AG10803 (cell line): ENCODE measurements around the gene ORMDL1.
A peak's percentile ranks its signal among the peaks of the same experiment; 100 is the strongest.

Source experiments
- DNase-seq: peaks from one replicate; pipeline ENCODE4 v3.0.0; 2010; ENCODE audit warnings: low read depth
- H3K4me3 ChIP-seq: 2 replicates; pipeline ENCODE4 v1.5.1; 2011; ENCODE audit warnings: mild to moderate bottlenecking, low read length, control low read depth
- CTCF ChIP-seq: conservative IDR thresholded peaks from 2 replicates; pipeline ENCODE4 v1.5.1; 2011; ENCODE audit warnings: mild to moderate bottlenecking, low read length, control low read depth, inconsistent platforms

The ORMDL1 gene

DNA sequence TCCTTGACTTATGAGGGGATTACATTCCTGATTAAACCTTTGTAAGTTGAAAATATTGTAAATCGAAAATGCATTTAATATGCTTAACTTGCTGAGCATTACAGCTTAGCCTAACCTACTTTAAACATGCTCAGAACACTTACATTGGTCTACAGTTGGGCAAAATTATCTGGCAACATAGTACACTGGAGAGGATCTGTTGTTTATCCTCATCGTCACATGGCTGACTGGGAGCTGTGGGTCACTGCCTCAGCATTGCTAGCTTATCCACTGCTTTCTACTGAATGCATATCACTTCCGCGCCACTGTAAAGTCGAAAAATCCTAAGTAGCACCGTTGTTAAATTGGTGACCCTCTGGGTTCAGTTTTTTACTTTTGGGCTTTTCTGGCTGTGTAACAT is 13.8 kb upstream of the ORMDL1 start:
- no peak for TF ChIP-seq CTCF
- H3K4me3 ChIP-seq, result no peak overlapping the region
- no peak for DNase-seq

DNA sequence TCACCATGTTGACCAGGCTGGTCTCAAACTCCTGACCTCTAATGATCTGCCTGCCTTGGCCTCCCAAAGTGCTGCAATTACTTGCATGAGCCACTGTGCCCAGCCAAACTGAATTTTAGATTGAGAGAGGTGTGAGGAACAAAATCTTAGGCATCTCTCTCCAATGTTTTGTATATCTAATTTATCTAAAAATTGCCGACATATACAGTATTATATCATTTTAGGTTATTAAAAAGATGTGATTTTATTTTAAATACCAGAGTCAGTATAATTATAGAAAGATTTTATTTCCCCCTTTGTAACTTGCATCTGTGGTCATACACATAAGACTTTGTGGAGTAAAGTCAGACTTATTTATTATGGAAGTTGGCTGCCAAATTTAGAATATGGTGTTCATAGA is 10.2 kb upstream of the ORMDL1 start:
- TF ChIP-seq CTCF, result no peak
- no peak for DNase-seq
- no peak overlapping the region for H3K4me3 ChIP-seq

GRCh38 chr2:189791338-189792042 is 7.4 kb upstream of the ORMDL1 start:
- no peak overlapping the region for H3K4me3 ChIP-seq
- no peak for TF ChIP-seq CTCF
- DNase-seq, result no peak

GRCh38 chr2:189783451-189783926 is 650 bp downstream of the ORMDL1 start:
- TF ChIP-seq CTCF, result no peak
- DNase-seq, result peak; percentile 39

GRCh38 chr2:189782221-189782671 is 1.9 kb downstream of the ORMDL1 start:
- no peak for TF ChIP-seq CTCF
- DNase-seq, result peak; percentile 69
- H3K4me3 ChIP-seq, result peak overlapping the region; percentile 82

More at GRCh38 chr2:189783451-189783926, 650 bp downstream of the ORMDL1 start:
- peak overlapping the region; percentile 82 for H3K4me3 ChIP-seq

DNA sequence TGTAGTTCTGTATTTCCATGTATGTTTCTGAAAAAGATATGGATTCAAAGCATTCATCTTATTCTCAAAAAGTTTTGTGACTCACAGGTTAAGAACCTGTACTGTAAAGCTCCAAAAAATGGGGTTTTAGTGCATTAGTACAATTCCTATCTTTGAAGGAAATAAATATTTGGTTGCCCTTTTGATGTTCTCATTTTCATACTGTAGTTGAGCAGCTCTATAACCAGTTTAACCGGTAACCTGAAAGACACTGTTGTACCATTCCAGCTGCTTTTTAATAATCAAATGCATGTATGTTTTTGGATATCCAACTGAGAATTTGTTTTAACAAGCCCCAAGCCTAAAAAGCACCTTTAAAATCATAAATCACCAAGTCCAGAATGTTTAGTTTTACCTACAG is 11.9 kb downstream of the ORMDL1 start:
- no peak overlapping the region for H3K4me3 ChIP-seq
- TF ChIP-seq CTCF, result no peak
- DNase-seq, result no peak
